ENCODE results near the gene BCDIN3D.

DNA sequence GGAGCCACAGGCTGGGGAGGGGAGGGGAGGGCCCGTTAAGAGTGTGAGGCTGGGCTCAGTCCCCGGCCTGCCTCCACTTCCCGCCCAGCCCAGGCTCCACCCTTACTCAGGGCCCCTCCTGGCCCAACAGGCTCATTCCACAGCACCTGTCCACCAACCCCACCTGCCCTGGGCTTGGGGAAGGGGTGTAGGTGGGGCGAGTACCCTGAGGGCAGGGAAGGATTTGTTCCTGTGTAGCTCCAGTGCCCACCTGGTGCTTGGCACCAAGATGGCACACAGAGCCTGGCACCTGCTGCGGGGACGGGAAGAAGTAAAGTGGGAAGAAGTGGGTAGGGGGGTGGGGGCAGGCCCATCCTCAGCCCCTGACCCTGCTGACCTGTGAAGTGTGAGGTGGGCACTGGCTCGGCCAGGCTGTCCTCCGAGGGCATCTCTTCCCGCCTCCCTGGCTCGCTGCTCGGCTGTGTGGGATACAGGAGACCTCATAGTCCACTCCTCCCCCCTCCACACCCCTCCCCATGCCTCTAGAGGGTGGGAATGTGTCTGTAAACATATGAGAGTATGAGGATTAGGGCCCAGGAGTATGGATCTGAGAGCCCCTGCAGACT lies 49.8 kb downstream of the BCDIN3D start:
- TF ChIP-seq ZFX (IDR thresholded peaks at IDR 0.05): no peak
- TF ChIP-seq, protein P1, sequence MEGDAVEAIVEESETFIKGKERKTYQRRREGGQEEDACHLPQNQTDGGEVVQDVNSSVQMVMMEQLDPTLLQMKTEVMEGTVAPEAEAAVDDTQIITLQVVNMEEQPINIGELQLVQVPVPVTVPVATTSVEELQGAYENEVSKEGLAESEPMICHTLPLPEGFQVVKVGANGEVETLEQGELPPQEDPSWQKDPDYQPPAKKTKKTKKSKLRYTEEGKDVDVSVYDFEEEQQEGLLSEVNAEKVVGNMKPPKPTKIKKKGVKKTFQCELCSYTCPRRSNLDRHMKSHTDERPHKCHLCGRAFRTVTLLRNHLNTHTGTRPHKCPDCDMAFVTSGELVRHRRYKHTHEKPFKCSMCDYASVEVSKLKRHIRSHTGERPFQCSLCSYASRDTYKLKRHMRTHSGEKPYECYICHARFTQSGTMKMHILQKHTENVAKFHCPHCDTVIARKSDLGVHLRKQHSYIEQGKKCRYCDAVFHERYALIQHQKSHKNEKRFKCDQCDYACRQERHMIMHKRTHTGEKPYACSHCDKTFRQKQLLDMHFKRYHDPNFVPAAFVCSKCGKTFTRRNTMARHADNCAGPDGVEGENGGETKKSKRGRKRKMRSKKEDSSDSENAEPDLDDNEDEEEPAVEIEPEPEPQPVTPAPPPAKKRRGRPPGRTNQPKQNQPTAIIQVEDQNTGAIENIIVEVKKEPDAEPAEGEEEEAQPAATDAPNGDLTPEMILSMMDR (conservative IDR thresholded peaks at IDR 0.05): no peak

Data from C4-2B (cell line).